Measurements from ENCODE around the gene LSM14A. TPM values are rescaled to one million over a fixed set of nuclear protein-coding genes. Genes with fewer than 3 reads are reported as not detected.
A peak's percentile ranks its signal among the peaks of the same experiment; 100 is the strongest.

The LSM14A gene
- total RNA-seq, 1 experiment from 2014 or later: 161 TPM

GRCh38 chr19:34218818-34219164, 46.5 kb downstream of the LSM14A start (continued):
- TF ChIP-seq STAT6 (CRISPR knock-in tag; conservative IDR thresholded peaks at IDR 0.05; ENCODE audit: low read depth) (no peak), FOXK1 (CRISPR knock-in tag; IDR thresholded peaks at IDR 0.05) (no peak), ATF2 (CRISPR knock-in tag; IDR thresholded peaks at IDR 0.05; ENCODE audit: borderline replicate concordance, low read depth) (no peak), CDX4 (CRISPR knock-in tag; IDR thresholded peaks at IDR 0.05; ENCODE audit: borderline replicate concordance) (no peak), GTF2I (CRISPR knock-in tag; conservative IDR thresholded peaks at IDR 0.05) (no peak)

GRCh38 chr19:34220472-34221063, 48.3 kb downstream of the LSM14A start:
- ChIA-PET POLR2A (no interaction called here), CTCF (interaction anchor here (0.7 to 1.3 kb wide), 2 partner anchors 263 to 426 kb away, joined by 3 to 4 read pairs; no protein-coding TSS in a partner anchor)
- DNase-seq (ENCODE audit: low spot score) (peak; percentile 55), ATAC-seq (no peak)
- no peak overlapping the region for H3K27ac Mint-ChIP-seq
- H3K36me3 Mint-ChIP-seq: peaks cover 71% of the 10 kb centered on the region
- H3K4me3 Mint-ChIP-seq: no peak overlapping the region
- H3K4me1 Mint-ChIP-seq: peaks cover 22% of the 10 kb centered on the region
- no peaks in the 10 kb centered on the region for H3K9me3 Mint-ChIP-seq
- no peaks in the 10 kb centered on the region for H3K27me3 Mint-ChIP-seq (ENCODE audit: low read depth)
- TF ChIP-seq NFATC4 (CRISPR knock-in tag; IDR thresholded peaks at IDR 0.05) (no peak), ZNF232 (CRISPR knock-in tag; IDR thresholded peaks at IDR 0.05) (no peak), FOXK1 (CRISPR knock-in tag; IDR thresholded peaks at IDR 0.05) (0 out of 2 replicates have a peak, but pooled peaks have one; percentile 43), PRDM15 (CRISPR knock-in tag; IDR thresholded peaks at IDR 0.05) (no peak), MXD4 (CRISPR knock-in tag; IDR thresholded peaks at IDR 0.05; ENCODE audit: borderline replicate concordance) (no peak), CTCF (IDR thresholded peaks at IDR 0.05) (peak; percentile 52), USF2 (CRISPR knock-in tag; IDR thresholded peaks at IDR 0.05) (no peak), NR2C2 (CRISPR knock-in tag; IDR thresholded peaks at IDR 0.05) (no peak), NFE2L1 (CRISPR knock-in tag; IDR thresholded peaks at IDR 0.05) (no peak), ZBTB21 (CRISPR knock-in tag; IDR thresholded peaks at IDR 0.05; ENCODE audit: borderline replicate concordance) (no peak), SOX15 (CRISPR knock-in tag; IDR thresholded peaks at IDR 0.05) (no peak), JUN (CRISPR knock-in tag; IDR thresholded peaks at IDR 0.05) (no peak)
